Stimulated activated memory B cell treated with anti-CD40 and anti-IgM and Interleukin-4, amounts not matched to agents 10 μg/mL and 1 μg/mL and 100 μg/mL, for 72 hours (primary cell): Measurements from ENCODE around the gene EXOC3.

ENCODE experiments used
- ATAC-seq: fragments of 150-1000 bp; cut with Tn5 transposase; 2 replicates; pipeline ENCODE4 v1.10.0; 2021
- H3K27ac Mint-ChIP-seq: one replicate; pipeline ENCODE4 v1.8.0; 2022; ENCODE audit warnings: mild to moderate bottlenecking, mixed read lengths
- H3K27me3 Mint-ChIP-seq: one replicate; pipeline ENCODE4 v1.8.0; 2022; ENCODE audit warnings: mixed read lengths
- H3K36me3 Mint-ChIP-seq: one replicate; pipeline ENCODE4 v1.8.0; 2022; ENCODE audit warnings: mixed read lengths
- H3K4me1 Mint-ChIP-seq: one replicate; pipeline ENCODE4 v1.8.0; 2022; ENCODE audit warnings: mixed read lengths
- H3K4me3 Mint-ChIP-seq: one replicate; pipeline ENCODE4 v1.8.0; 2022; ENCODE audit warnings: mild to moderate bottlenecking, moderate library complexity, mixed read lengths
- H3K9me3 Mint-ChIP-seq: one replicate; pipeline ENCODE4 v1.8.0; 2022; ENCODE audit warnings: mixed read lengths

The EXOC3 gene

GRCh38 chr5:451587-452458, 8.8 kb downstream of the EXOC3 start:
- H3K4me3 Mint-ChIP-seq: no peak overlapping the region
- no peak overlapping the region for H3K27ac Mint-ChIP-seq
- H3K36me3 Mint-ChIP-seq: peaks cover 100% of the 10 kb centered on the region
- ATAC-seq: no peak
- H3K4me1 Mint-ChIP-seq: peaks cover 38% of the 10 kb centered on the region
- peaks cover 24% of the 10 kb centered on the region for H3K9me3 Mint-ChIP-seq
- no peaks in the 10 kb centered on the region for H3K27me3 Mint-ChIP-seq

- no peak overlapping the region for H3K27ac Mint-ChIP-seq
- H3K27me3 Mint-ChIP-seq: no peaks in the 10 kb centered on the region
- H3K36me3 Mint-ChIP-seq: peaks cover 100% of the 10 kb centered on the region
- H3K9me3 Mint-ChIP-seq: peaks cover 24% of the 10 kb centered on the region
- no peak overlapping the region for H3K4me3 Mint-ChIP-seq
- ATAC-seq: no peak
- H3K4me1 Mint-ChIP-seq: peaks cover 32% of the 10 kb centered on the region
Observed at GRCh38 chr5:452978-453710, 10.2 kb downstream of the EXOC3 start.

GRCh38 chr5:453725-454481, 10.9 kb downstream of the EXOC3 start:
- no peaks in the 10 kb centered on the region for H3K27me3 Mint-ChIP-seq
- no peak overlapping the region for H3K4me3 Mint-ChIP-seq
- ATAC-seq: no peak
- peaks cover 32% of the 10 kb centered on the region for H3K4me1 Mint-ChIP-seq
- peaks cover 100% of the 10 kb centered on the region for H3K36me3 Mint-ChIP-seq
- no peak overlapping the region for H3K27ac Mint-ChIP-seq
- peaks cover 29% of the 10 kb centered on the region for H3K9me3 Mint-ChIP-seq

- H3K4me1 Mint-ChIP-seq: peaks cover 42% of the 10 kb centered on the region
Observed at GRCh38 chr5:454936-455335, 12.0 kb downstream of the EXOC3 start.

GRCh38 chr5:455806-456205, 12.8 kb downstream of the EXOC3 start:
- Mint-ChIP-seq H3K4me3 (no peak overlapping the region), H3K27ac (no peak overlapping the region), H3K36me3 (peaks cover 100% of the 10 kb centered on the region), H3K4me1 (peaks cover 51% of the 10 kb centered on the region), H3K27me3 (no peaks in the 10 kb centered on the region), H3K9me3 (peaks cover 25% of the 10 kb centered on the region)
- no peak for ATAC-seq

More at GRCh38 chr5:454936-455335, 12.0 kb downstream of the EXOC3 start:
- no peaks in the 10 kb centered on the region for H3K27me3 Mint-ChIP-seq
- peaks cover 100% of the 10 kb centered on the region for H3K36me3 Mint-ChIP-seq
- no peak for ATAC-seq
- peaks cover 29% of the 10 kb centered on the region for H3K9me3 Mint-ChIP-seq
- H3K4me3 Mint-ChIP-seq: no peak overlapping the region
- H3K27ac Mint-ChIP-seq: no peak overlapping the region

GRCh38 chr5:456351-457194, 13.6 kb downstream of the EXOC3 start:
- peaks cover 20% of the 10 kb centered on the region for H3K9me3 Mint-ChIP-seq
- no peaks in the 10 kb centered on the region for H3K27me3 Mint-ChIP-seq
- H3K36me3 Mint-ChIP-seq: peaks cover 96% of the 10 kb centered on the region
- peaks cover 53% of the 10 kb centered on the region for H3K4me1 Mint-ChIP-seq
- H3K27ac Mint-ChIP-seq: no peak overlapping the region
- no peak for ATAC-seq
- H3K4me3 Mint-ChIP-seq: no peak overlapping the region

- Mint-ChIP-seq H3K4me3 (no peak overlapping the region), H3K27me3 (no peaks in the 10 kb centered on the region), H3K9me3 (peaks cover 14% of the 10 kb centered on the region), H3K36me3 (peaks cover 96% of the 10 kb centered on the region), H3K4me1 (peaks cover 59% of the 10 kb centered on the region), H3K27ac (no peak overlapping the region)
- no peak for ATAC-seq
Observed at GRCh38 chr5:457195-457961, 14.4 kb downstream of the EXOC3 start.

GRCh38 chr5:458547-459353, 15.8 kb downstream of the EXOC3 start:
- no peaks in the 10 kb centered on the region for H3K27me3 Mint-ChIP-seq
- peaks cover 5% of the 10 kb centered on the region for H3K9me3 Mint-ChIP-seq
- H3K36me3 Mint-ChIP-seq: peaks cover 95% of the 10 kb centered on the region
- peaks cover 59% of the 10 kb centered on the region for H3K4me1 Mint-ChIP-seq
- peak overlapping the region; percentile 25 for H3K4me3 Mint-ChIP-seq
- peak; percentile 92 for ATAC-seq
- H3K27ac Mint-ChIP-seq: peak overlapping the region; percentile 92

- Mint-ChIP-seq H3K9me3 (peaks cover 5% of the 10 kb centered on the region), H3K36me3 (peaks cover 94% of the 10 kb centered on the region), H3K27me3 (no peaks in the 10 kb centered on the region), H3K4me1 (peaks cover 65% of the 10 kb centered on the region), H3K4me3 (peak overlapping the region; percentile 20), H3K27ac (peak overlapping the region; percentile 92)
- no peak for ATAC-seq
Observed at GRCh38 chr5:459562-460272, 16.7 kb downstream of the EXOC3 start.

GRCh38 chr5:460273-460625, 17.3 kb downstream of the EXOC3 start:
- no peak for ATAC-seq
- no peak overlapping the region for H3K4me3 Mint-ChIP-seq
- H3K27ac Mint-ChIP-seq: peak overlapping the region; percentile 92
- H3K4me1 Mint-ChIP-seq: peaks cover 70% of the 10 kb centered on the region
- peaks cover 94% of the 10 kb centered on the region for H3K36me3 Mint-ChIP-seq
- H3K9me3 Mint-ChIP-seq: peaks cover 5% of the 10 kb centered on the region
- H3K27me3 Mint-ChIP-seq: no peaks in the 10 kb centered on the region

- Mint-ChIP-seq H3K27ac (peak overlapping the region; percentile 39), H3K27me3 (no peaks in the 10 kb centered on the region), H3K4me1 (peaks cover 65% of the 10 kb centered on the region), H3K36me3 (peaks cover 94% of the 10 kb centered on the region), H3K4me3 (no peak overlapping the region), H3K9me3 (peaks cover 5% of the 10 kb centered on the region)
- ATAC-seq: no peak
Observed at GRCh38 chr5:462051-462481, 19.1 kb downstream of the EXOC3 start.

GRCh38 chr5:463301-463700, 20.3 kb downstream of the EXOC3 start:
- peaks cover 5% of the 10 kb centered on the region for H3K9me3 Mint-ChIP-seq
- H3K36me3 Mint-ChIP-seq: peaks cover 84% of the 10 kb centered on the region
- no peak for ATAC-seq
- H3K4me3 Mint-ChIP-seq: no peak overlapping the region
- H3K27ac Mint-ChIP-seq: peak overlapping the region; percentile 28
- peaks cover 58% of the 10 kb centered on the region for H3K4me1 Mint-ChIP-seq
- H3K27me3 Mint-ChIP-seq: no peaks in the 10 kb centered on the region

- H3K27me3 Mint-ChIP-seq: no peaks in the 10 kb centered on the region
- H3K4me3 Mint-ChIP-seq: peak overlapping the region; percentile 2
- H3K4me1 Mint-ChIP-seq: peaks cover 52% of the 10 kb centered on the region
- H3K9me3 Mint-ChIP-seq: no peaks in the 10 kb centered on the region
- peak; percentile 87 for ATAC-seq
- H3K27ac Mint-ChIP-seq: peak overlapping the region; percentile 28
- peaks cover 84% of the 10 kb centered on the region for H3K36me3 Mint-ChIP-seq
Observed at GRCh38 chr5:463952-464351, 21.0 kb downstream of the EXOC3 start.
